Measurements from ENCODE around the gene PFKM.
"Not testable (repeated sequence)": the region's sequence is repeated elsewhere in the genome, so short reads cannot be mapped to it uniquely, and the experiment has no call there.

The PFKM gene

GRCh38 chr12:48115957-48116356 lies 3.2 kb upstream of the PFKM start:
- DNase-seq: no peak

- no peak for DNase-seq
Measured at GRCh38 chr12:48118284-48118871, 786 bp upstream of the PFKM start.

GRCh38 chr12:48119834-48120195 lies 651 bp downstream of the PFKM start:
- no peak for DNase-seq

- DNase-seq: no peak
Measured at GRCh38 chr12:48121522-48121921, 2.4 kb downstream of the PFKM start.

- DNase-seq: no peak
Measured at GRCh38 chr12:48122065-48122834, 3.1 kb downstream of the PFKM start.

GRCh38 chr12:48123169-48123568 lies 4.0 kb downstream of the PFKM start:
- no peak for DNase-seq

GRCh38 chr12:48125542-48125941 lies 6.4 kb downstream of the PFKM start:
- not testable (repeated sequence) for DNase-seq

GRCh38 chr12:48125985-48126384 lies 6.8 kb downstream of the PFKM start:
- DNase-seq: no peak

- DNase-seq: no peak
Measured at GRCh38 chr12:48126953-48127630, 7.9 kb downstream of the PFKM start.

GRCh38 chr12:48128800-48129199 lies 9.6 kb downstream of the PFKM start:
- no peak for DNase-seq

GRCh38 chr12:48129376-48129775 lies 10.2 kb downstream of the PFKM start:
- no peak for DNase-seq

- DNase-seq: no peak
Measured at GRCh38 chr12:48131517-48131916, 12.4 kb downstream of the PFKM start.

- no peak for DNase-seq
Measured at GRCh38 chr12:48132826-48133225, 13.7 kb downstream of the PFKM start.

- no peak for DNase-seq
Measured at GRCh38 chr12:48135027-48135426, 15.9 kb downstream of the PFKM start.

- no peak for DNase-seq
Measured at GRCh38 chr12:48142818-48143674, 23.9 kb downstream of the PFKM start.

GRCh38 chr12:48143898-48144297 lies 24.7 kb downstream of the PFKM start:
- no peak for DNase-seq

- no peak for DNase-seq
Measured at GRCh38 chr12:48145981-48146380, 26.8 kb downstream of the PFKM start.

GRCh38 chr12:48151103-48151771 lies 32.1 kb downstream of the PFKM start:
- no peak for DNase-seq

- not testable (repeated sequence) for DNase-seq
Measured at GRCh38 chr12:48155786-48156185, 36.6 kb downstream of the PFKM start.

GRCh38 chr12:48156652-48157017 lies 37.5 kb downstream of the PFKM start:
- no peak for DNase-seq

- peak; percentile 60 for DNase-seq
Measured at GRCh38 chr12:48157018-48157888, 38.1 kb downstream of the PFKM start, which contains the start of gene ASB8. Gene ASB8, minus strand, starts transcription at chr12:48157515. Its CDS starts 4,019 bp downstream, at chr12:48153496.
